T47D (cell line): ENCODE data around the gene PRICKLE2.

Source experiments
- DNase-seq, 2 experiments: peaks; one replicate each; pipeline versions ENCODE4 v3.0.0 to v3.0.0-alpha.2; 2011 to 2012; ENCODE audit warnings: low read depth in 1 of 2, low spot score in 1 of 2
- JUND ChIP-seq: IDR thresholded peaks from 2 replicates; pipeline ENCODE4 v1.6.1; 2012; ENCODE audit warnings: low read depth
- in situ Hi-C: cut with HindIII; loops from 2 replicates; pipeline ENCODE4 v1.10.0; 2016; ENCODE audit warnings: low sequenced_read_pairs, low pct_unique_long_range_greater_than_20kb

The PRICKLE2 gene

GRCh38 chr3:64209866-64210621 is 15.2 kb downstream of the PRICKLE2 start:
- peak in 1 of 2 experiments; percentile 41 for DNase-seq
- no peak for TF ChIP-seq JUND

DNA sequence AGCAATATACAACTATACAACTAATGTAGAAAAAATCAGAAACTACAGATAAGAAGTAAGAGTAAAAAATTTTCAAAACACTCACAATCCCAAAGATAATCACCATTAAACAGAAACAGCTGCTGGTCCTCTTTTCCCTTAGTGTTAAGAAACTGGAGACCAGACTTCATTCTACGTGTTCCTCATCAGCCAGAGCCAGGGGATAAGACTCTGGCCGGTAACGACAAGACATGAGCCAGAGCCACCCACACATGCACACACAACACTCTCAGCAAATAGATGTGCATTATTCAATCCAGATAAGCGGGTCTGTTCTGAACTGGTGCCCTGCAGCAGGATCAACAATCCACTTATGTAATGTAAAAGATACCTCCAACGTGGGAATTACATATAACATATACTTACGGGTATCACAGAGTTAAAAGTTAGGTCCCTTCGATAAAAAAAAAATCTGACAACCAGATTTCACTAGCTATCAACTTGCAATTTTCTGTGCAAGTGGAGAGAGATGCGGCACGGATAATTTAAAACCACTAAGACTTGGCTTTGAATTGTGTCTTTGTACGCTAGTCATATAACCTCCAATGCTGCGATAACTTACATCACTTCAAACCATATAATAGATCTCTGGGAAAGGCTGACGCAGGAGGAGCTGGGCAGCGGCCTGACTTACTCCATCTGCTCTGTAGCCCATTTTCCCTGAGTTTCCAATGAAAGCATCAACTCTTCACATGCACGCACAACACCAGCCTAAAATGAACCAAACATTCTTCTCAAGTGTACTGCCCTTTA is 17.8 kb downstream of the PRICKLE2 start:
- no peak for DNase-seq
- in situ Hi-C loops: no loop called here
- TF ChIP-seq JUND: no peak

More at GRCh38 chr3:64209866-64210621, 15.2 kb downstream of the PRICKLE2 start:
- in situ Hi-C loops: no loop called here

GRCh38 chr3:64203969-64204908 is 21.0 kb downstream of the PRICKLE2 start:
- no peak for TF ChIP-seq JUND

DNA sequence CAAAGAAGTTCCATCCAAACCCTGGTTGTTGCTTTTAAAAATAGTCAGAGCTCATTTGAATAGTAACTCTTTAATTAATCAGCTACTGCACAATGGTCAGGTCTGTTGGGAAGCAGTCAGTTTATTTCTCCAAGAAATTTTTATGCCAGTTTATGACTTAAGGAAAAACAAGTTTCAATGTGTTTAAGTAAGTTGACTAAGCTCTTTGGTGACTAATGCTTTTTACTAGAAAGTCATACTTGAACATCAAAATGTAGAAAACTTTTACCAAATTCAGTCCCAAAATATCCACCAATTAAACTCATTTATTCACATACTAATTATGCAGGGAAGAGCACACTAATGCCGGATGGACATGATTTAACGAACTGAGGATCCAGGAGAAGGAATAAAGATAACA is 22.1 kb downstream of the PRICKLE2 start:
- DNase-seq: no peak
- in situ Hi-C loops: no loop called here
- no peak for TF ChIP-seq JUND

More at GRCh38 chr3:64203969-64204908, 21.0 kb downstream of the PRICKLE2 start:
- no peak for DNase-seq
- in situ Hi-C loops: no loop called here

DNA sequence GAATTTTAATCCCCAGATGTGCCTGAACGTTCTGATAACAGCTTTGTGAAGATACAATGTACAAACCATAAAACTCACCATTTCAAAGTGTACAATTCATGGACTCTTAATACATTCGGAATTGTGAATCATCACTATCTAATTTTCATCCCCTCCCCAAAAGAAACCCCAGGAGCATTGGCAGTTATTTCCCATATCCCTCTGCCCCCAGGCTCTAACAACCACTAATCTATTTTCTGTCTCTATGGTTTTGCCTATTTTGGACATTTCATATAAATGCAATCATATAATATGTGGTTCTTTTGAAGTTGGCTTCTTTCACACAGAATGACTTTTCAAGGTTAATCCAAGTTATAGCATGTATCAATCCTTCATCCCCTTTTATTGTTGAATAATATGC is 25.3 kb downstream of the PRICKLE2 start:
- in situ Hi-C loops: no loop called here
- no peak for DNase-seq
- no peak for TF ChIP-seq JUND

GRCh38 chr3:64196236-64196929 is 28.9 kb downstream of the PRICKLE2 start:
- in situ Hi-C loops: no loop called here
- DNase-seq: no peak
- TF ChIP-seq JUND: no peak

DNA sequence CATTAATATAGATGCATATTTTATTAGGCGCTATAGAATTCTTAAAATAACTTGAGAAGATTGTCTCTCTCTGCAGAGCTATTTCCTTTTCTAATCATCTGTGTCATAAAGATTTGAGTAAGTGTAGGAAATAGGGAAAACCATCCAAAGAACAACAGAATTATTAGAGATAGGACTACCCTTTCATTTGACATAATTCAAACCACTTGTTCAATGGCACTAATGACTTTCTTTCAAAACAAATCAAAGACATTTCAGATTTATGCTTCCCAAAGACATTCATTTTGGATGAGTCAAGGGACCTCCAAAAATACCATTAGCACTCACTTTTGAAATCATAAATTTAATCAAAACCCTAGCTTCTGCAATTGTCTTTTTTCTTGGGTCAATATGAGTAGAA is 29.5 kb downstream of the PRICKLE2 start:
- TF ChIP-seq JUND: no peak
- in situ Hi-C loops: no loop called here
- no peak for DNase-seq

DNA sequence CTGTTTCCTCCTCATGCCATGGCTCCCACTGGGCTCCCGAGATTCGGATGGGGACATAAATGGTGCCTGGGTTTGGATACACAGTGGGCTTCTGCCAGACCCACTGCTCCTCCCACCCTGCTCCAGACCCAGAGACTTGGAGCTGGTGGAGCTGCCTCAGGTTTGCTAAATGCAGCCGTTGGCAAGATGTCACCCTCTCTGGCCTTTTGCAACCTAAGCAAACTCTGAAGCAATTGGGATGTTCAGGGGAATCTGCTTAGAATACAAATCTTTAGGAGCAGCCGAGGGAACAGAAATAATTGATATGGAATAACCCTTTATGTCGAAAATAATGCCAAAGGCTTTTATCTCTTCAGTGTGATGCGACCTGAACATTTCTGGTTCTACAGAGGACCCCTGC is 33.4 kb downstream of the PRICKLE2 start:
- no peak for TF ChIP-seq JUND
- no peak for DNase-seq
- in situ Hi-C loops: no loop called here

- no peak for DNase-seq
- in situ Hi-C loops: no loop called here
- no peak for TF ChIP-seq JUND
Measured at GRCh38 chr3:64190517-64191515, 34.5 kb downstream of the PRICKLE2 start.

- DNase-seq: no peak
- in situ Hi-C loops: no loop called here
- no peak for TF ChIP-seq JUND
Measured at GRCh38 chr3:64188810-64189560, 36.3 kb downstream of the PRICKLE2 start.
